ENCODE measurements around the gene SEC22B. TPM values are rescaled to one million over a fixed set of nuclear protein-coding genes. Genes with fewer than 3 reads are reported as not detected.
"Not testable (repeated sequence)": the region's sequence is repeated elsewhere in the genome, so short reads cannot be mapped to it uniquely, and the experiment has no call there.

Gene SEC22B
- total and polyA plus RNA-seq, 2 donors = 18.8 to 81.6 TPM

- not testable (repeated sequence) for DNase-seq (ENCODE audit: extremely low spot score); H3K4me3 ChIP-seq (ENCODE audit: low read depth, low read length); H3K4me1 ChIP-seq (ENCODE audit: insufficient read depth); H3K27ac ChIP-seq (ENCODE audit: low read depth); H3K36me3 ChIP-seq (ENCODE audit: insufficient read depth)
- WGBS = 93% methylated on average over 2 of the region's 2 CpGs
Observed at GRCh38 chr1:120116094-120116493, 60.2 kb downstream of the SEC22B start.

GRCh38 chr1:120113134-120113533 lies 63.2 kb downstream of the SEC22B start:
- H3K4me1 ChIP-seq (ENCODE audit: insufficient read depth); DNase-seq (ENCODE audit: extremely low spot score); H3K36me3 ChIP-seq (ENCODE audit: insufficient read depth); H3K4me3 ChIP-seq (ENCODE audit: low read depth, low read length); H3K27ac ChIP-seq (ENCODE audit: low read depth): not testable (repeated sequence)
- 100% methylated on average over 1 of the region's 3 CpGs for WGBS

- not testable (repeated sequence) for H3K4me1 ChIP-seq (ENCODE audit: insufficient read depth); H3K4me3 ChIP-seq (ENCODE audit: low read depth, low read length); H3K36me3 ChIP-seq (ENCODE audit: insufficient read depth); DNase-seq (ENCODE audit: extremely low spot score); H3K27ac ChIP-seq (ENCODE audit: low read depth)
- 89% methylated on average over 5 of the region's 5 CpGs for WGBS
Observed at GRCh38 chr1:120112212-120112611, 64.1 kb downstream of the SEC22B start.

GRCh38 chr1:120111771-120112170 lies 64.5 kb downstream of the SEC22B start:
- not testable (repeated sequence) for DNase-seq (ENCODE audit: extremely low spot score)

GRCh38 chr1:120111008-120111407 lies 65.3 kb downstream of the SEC22B start:
- no CpG with 5 or more reads among the region's 2 CpGs for WGBS
- H3K4me1 ChIP-seq (ENCODE audit: insufficient read depth); H3K4me3 ChIP-seq (ENCODE audit: low read depth, low read length); DNase-seq (ENCODE audit: extremely low spot score); H3K27ac ChIP-seq (ENCODE audit: low read depth); H3K36me3 ChIP-seq (ENCODE audit: insufficient read depth): not testable (repeated sequence)

More at GRCh38 chr1:120111771-120112170, 64.5 kb downstream of the SEC22B start:
- not testable (repeated sequence) for H3K4me1 ChIP-seq (ENCODE audit: insufficient read depth); H3K27ac ChIP-seq (ENCODE audit: low read depth); H3K4me3 ChIP-seq (ENCODE audit: low read depth, low read length); H3K36me3 ChIP-seq (ENCODE audit: insufficient read depth)
- no CpG with 5 or more reads among the region's 3 CpGs for WGBS

GRCh38 chr1:120109656-120110055 lies 66.7 kb downstream of the SEC22B start:
- WGBS = 97% methylated on average over 7 of the region's 9 CpGs
- not testable (repeated sequence) for H3K36me3 ChIP-seq (ENCODE audit: insufficient read depth); H3K4me3 ChIP-seq (ENCODE audit: low read depth, low read length); H3K27ac ChIP-seq (ENCODE audit: low read depth); H3K4me1 ChIP-seq (ENCODE audit: insufficient read depth); DNase-seq (ENCODE audit: extremely low spot score)

- H3K27ac ChIP-seq (ENCODE audit: low read depth) = not testable (repeated sequence)
Observed at GRCh38 chr1:120109180-120109579, 67.1 kb downstream of the SEC22B start.

GRCh38 chr1:120105288-120105687 lies 71.0 kb downstream of the SEC22B start:
- not testable (repeated sequence) for H3K36me3 ChIP-seq (ENCODE audit: insufficient read depth); DNase-seq (ENCODE audit: extremely low spot score); H3K4me3 ChIP-seq (ENCODE audit: low read depth, low read length); H3K4me1 ChIP-seq (ENCODE audit: insufficient read depth); H3K27ac ChIP-seq (ENCODE audit: low read depth)
- WGBS = 89% methylated on average over 1 of the region's 2 CpGs

More at GRCh38 chr1:120109180-120109579, 67.1 kb downstream of the SEC22B start:
- DNase-seq (ENCODE audit: extremely low spot score); H3K36me3 ChIP-seq (ENCODE audit: insufficient read depth); H3K4me3 ChIP-seq (ENCODE audit: low read depth, low read length); H3K4me1 ChIP-seq (ENCODE audit: insufficient read depth): not testable (repeated sequence)
- WGBS = 96% methylated on average over 9 of the region's 10 CpGs

- DNase-seq (ENCODE audit: extremely low spot score); H3K36me3 ChIP-seq (ENCODE audit: insufficient read depth); H3K27ac ChIP-seq (ENCODE audit: low read depth); H3K4me3 ChIP-seq (ENCODE audit: low read depth, low read length); H3K4me1 ChIP-seq (ENCODE audit: insufficient read depth): not testable (repeated sequence)
- no CpG with 5 or more reads among the region's 3 CpGs for WGBS
Observed at GRCh38 chr1:120103768-120104167, 72.6 kb downstream of the SEC22B start.

- H3K27ac ChIP-seq (ENCODE audit: low read depth); H3K4me1 ChIP-seq (ENCODE audit: insufficient read depth); H3K4me3 ChIP-seq (ENCODE audit: low read depth, low read length); DNase-seq (ENCODE audit: extremely low spot score); H3K36me3 ChIP-seq (ENCODE audit: insufficient read depth): not testable (repeated sequence)
- WGBS = 97% methylated on average over 1 of the region's 1 CpG
Observed at GRCh38 chr1:120101593-120101992, 74.7 kb downstream of the SEC22B start.

Small RNA genes within 50 kb of the gene (small RNA-seq; reads per million reads assigned to genes)
- not detected for gene RNU6-465P

Other genes starting within 250 kb of the SEC22B start
- gene NOTCH2, start 106.9 kb downstream of the SEC22B start, total RNA-seq = 166 TPM
- 33.9 TPM for gene NOTCH2, start 106.9 kb downstream of the SEC22B start, polyA plus RNA-seq
- 15.2 TPM for gene NBPF8, start 238.5 kb upstream of the SEC22B start, total RNA-seq
- gene NBPF8, start 238.5 kb upstream of the SEC22B start, polyA plus RNA-seq = 7.5 TPM

Measured in urinary bladder (tissue), 4 donors.